Adrenal gland (tissue), 12 donors: ENCODE measurements around the gene NSG2. TPM values are rescaled to one million over a fixed set of nuclear protein-coding genes. Genes with fewer than 3 reads are reported as not detected.

Experiments
- DNase-seq, 7 donors: peaks; one replicate each; pipeline ENCODE4 v3.0.0-alpha.2; 2019 to 2020
- H3K27ac ChIP-seq, 5 donors: fragments of 200-600 bp; sonication (generic) in 4 of 5; 1 replicate in 3 of 5; 2 replicates in 2 of 5; pipeline versions ENCODE4 v1.5.1 to v1.8.0; 2016 to 2020; ENCODE audit warnings: mild to moderate bottlenecking in 1 of 5
- H3K27me3 ChIP-seq: fragments of 200-600 bp; 2 replicates; pipeline ENCODE4 v1.8.0; 2021
- H3K36me3 ChIP-seq, 2 donors: fragments of 200-600 bp; replicated peaks in 1 of 2; 1 replicate in 1 of 2; 2 replicates in 1 of 2; pipeline versions ENCODE4 v1.5.1 to v1.8.0; 2018 to 2022
- H3K4me1 ChIP-seq, 2 donors: fragments of 200-600 bp; replicated peaks in 1 of 2; 1 replicate in 1 of 2; 2 replicates in 1 of 2; pipeline versions ENCODE4 v1.5.1 to v1.8.0; 2018 to 2021
- H3K4me3 ChIP-seq, 4 donors: fragments of 200-600 bp; sonication (generic) in 3 of 4; one replicate each; pipeline ENCODE4 v1.5.1; 2016 to 2018
- H3K9me3 ChIP-seq, 3 donors: fragments of 200-600 bp; sonication (generic) in 1 of 3; replicated peaks in 1 of 3; 1 replicate in 2 of 3; 2 replicates in 1 of 3; pipeline versions ENCODE4 v1.5.1 to v1.8.0; 2016 to 2021
- CTCF ChIP-seq, 6 experiments: fragments of 450-650 bp in 4 of 6; fragments of 200-600 bp in 2 of 6; sonication (generic) in 1 of 6; IDR thresholded peaks; 1 replicate in 5 of 6; 2 replicates in 1 of 6; pipeline versions ENCODE4 v1.5.1 to v1.8.0; 2016 to 2021; ENCODE audit warnings: antibody characterized with exemption in 6 of 6, mild to moderate bottlenecking in 2 of 6, moderate library complexity in 1 of 6
- POLR2A ChIP-seq, 2 donors: fragments of 450-650 bp; IDR thresholded peaks; one replicate each; pipeline ENCODE4 v1.6.1; 2017; ENCODE audit warnings: antibody characterized with exemption in 2 of 2, mild to moderate bottlenecking in 2 of 2, moderate library complexity in 1 of 2
- WGBS, 4 donors: extraction: QIAGEN DNeasy Blood & Tissue Kit in 2 of 4; methylation state at CpG; one replicate each; pipeline versions ENCODE4 v1.1.5 to v1.1.7; 2013 to 2017; 5-methylcytosine and 5-hydroxymethylcytosine counted together
- intact Hi-C, 2 donors: fragments of 100-400 bp; cut with DNase I; formaldehyde crosslinking; loops; one replicate each; pipeline versions ENCODE4 v1.14.1 to v1.15.0; 2022 to 2023
- polyA plus RNA-seq, 3 donors: library from polyadenylated mRNA; stranded (reverse); fragments of 200-250 nt in 2 of 3; fragments of 350-450 nt in 1 of 3; fragmentation: Illumina TruSeq in 1 of 3; extraction: RNeasy Lipid Tissue Mini Kit (QIAGEN cat#74804) in 1 of 3; gene quantifications; one replicate each; pipeline ENCODE4 v1.2.3, GENCODE V29; 2013 to 2014
- total RNA-seq, 9 donors: library from RNA; depleted of rRNA in 4 of 9; stranded (reverse); fragments of >200 nt in 4 of 9; fragments of 120-200 nt in 1 of 9; fragmentation: NEBNext Ultra II Directional in 1 of 9; extraction: Animal tissue kit (Norgen Biotek cat#: 25700) in 1 of 9; gene quantifications; one replicate each; pipeline versions ENCODE4 v1.1.0 to v1.2.4, GENCODE V29; 2013 to 2023
- donor health status: healthy with polysubstance abuse.
- donor health status: Bipolar disorder and iron deficiency.
- donor health status: DM: yes; HTN: yes; CAD: no.
- donor health status: DM: no; HTN: no; CAD: no.
- donor health status: DM: no; HTN: no; CAD: no.
- donor health status: DM: yes; HTN: yes; CAD: no.

NSG2 gene
- total and polyA plus RNA-seq, 12 donors, result 0.25 to 40.9 (median 11.7) TPM; not detected in 1

GRCh38 chr5:174003795-174004194 lies 41.7 kb upstream of the NSG2 start:
- TF ChIP-seq CTCF (IDR thresholded peaks at IDR 0.05), result no peak
- no peak for TF ChIP-seq POLR2A (IDR thresholded peaks at IDR 0.05)
- H3K27ac ChIP-seq, result no peak overlapping the region
- no peak overlapping the region for H3K4me3 ChIP-seq
- H3K9me3 ChIP-seq, result no peaks in the 10 kb centered on the region
- peak in 1 of 7 donors; percentile 5 for DNase-seq
- no peaks in the 10 kb centered on the region for H3K27me3 ChIP-seq
- intact Hi-C loops, result no loop called here
- H3K4me1 ChIP-seq, result no peaks in the 10 kb centered on the region
- H3K36me3 ChIP-seq, result no peaks in the 10 kb centered on the region

- no peaks in the 10 kb centered on the region for H3K27me3 ChIP-seq
- no peaks in the 10 kb centered on the region for H3K4me1 ChIP-seq
- no peaks in the 10 kb centered on the region for H3K36me3 ChIP-seq
- H3K27ac ChIP-seq, result no peak overlapping the region
- no peak for DNase-seq
- no peaks in the 10 kb centered on the region for H3K9me3 ChIP-seq
- TF ChIP-seq CTCF (IDR thresholded peaks at IDR 0.05), result no peak
- no peak for TF ChIP-seq POLR2A (IDR thresholded peaks at IDR 0.05)
- intact Hi-C loops, result no loop called here
- WGBS, 4 donors, result 83 to 92% (median 83%) methylated on average over 5 of the region's 5 CpGs
- no peak overlapping the region for H3K4me3 ChIP-seq
Observed at GRCh38 chr5:174008922-174009321, 36.6 kb upstream of the NSG2 start.

GRCh38 chr5:174010365-174010764 lies 35.1 kb upstream of the NSG2 start:
- 68 to 87% (median 78%) methylated on average over 1 of the region's 1 CpG for WGBS, 4 donors
- intact Hi-C loops, result no loop called here
- H3K4me3 ChIP-seq, result no peak overlapping the region

GRCh38 chr5:174011441-174011840 lies 34.1 kb upstream of the NSG2 start:
- Histone ChIP-seq H3K27ac (no peak overlapping the region), H3K4me1 (no peaks in the 10 kb centered on the region), H3K4me3 (no peak overlapping the region), H3K9me3 (no peaks in the 10 kb centered on the region), H3K27me3 (no peaks in the 10 kb centered on the region), H3K36me3 (no peaks in the 10 kb centered on the region)
- no peak for DNase-seq
- intact Hi-C loops, result no loop called here
- WGBS, 4 donors, result 58 to 64% (median 61%) methylated on average over 3 of the region's 3 CpGs
- TF ChIP-seq POLR2A (IDR thresholded peaks at IDR 0.05) (no peak), CTCF (IDR thresholded peaks at IDR 0.05) (no peak)

More at GRCh38 chr5:174010365-174010764, 35.1 kb upstream of the NSG2 start:
- Histone ChIP-seq H3K4me1 (no peaks in the 10 kb centered on the region), H3K27me3 (no peaks in the 10 kb centered on the region), H3K27ac (no peak overlapping the region), H3K36me3 (no peaks in the 10 kb centered on the region), H3K9me3 (no peaks in the 10 kb centered on the region)
- no peak for TF ChIP-seq POLR2A (IDR thresholded peaks at IDR 0.05)
- TF ChIP-seq CTCF (IDR thresholded peaks at IDR 0.05), result no peak
- DNase-seq, result no peak
